SU-DHL-6 (cell line): ENCODE results near the gene STPG4.

Experiments used
- H2AFZ ChIP-seq: fragments of 200-600 bp; sonication (generic); 2 replicates; pipeline ENCODE4 v1.6.1; 2014; ENCODE audit warnings: low read depth, mild to moderate bottlenecking, moderate library complexity, mixed read lengths, antibody characterized with exemption, low read length; ENCODE audit not compliant: severe bottlenecking
- H3F3A ChIP-seq: fragments of 200-600 bp; shearing (Covaris generic); 2 replicates; pipeline ENCODE4 v1.6.0; 2016; ENCODE audit warnings: antibody characterized with exemption, mild to moderate bottlenecking; ENCODE audit not compliant: insufficient read depth
- H3K27ac ChIP-seq: fragments of 200-600 bp; sonication (generic); 2 replicates; pipeline ENCODE4 v1.5.1; 2016; ENCODE audit warnings: low read depth, mild to moderate bottlenecking, low read length, moderate library complexity, mixed read lengths
- H3K27me3 ChIP-seq: fragments of 200-600 bp; sonication (generic), shearing (Covaris generic); 2 replicates; pipeline ENCODE4 v1.6.0; 2014; ENCODE audit warnings: mild to moderate bottlenecking, low read length
- H3K36me3 ChIP-seq: fragments of 200-600 bp; sonication (generic); 2 replicates; pipeline ENCODE4 v1.6.1; 2014; ENCODE audit warnings: mild to moderate bottlenecking, low read length, mixed read lengths
- H3K4me2 ChIP-seq: fragments of 300-600, 200-600 bp; shearing (Covaris generic), sonication (generic); 2 replicates; pipeline ENCODE4 v1.6.0; 2014; ENCODE audit warnings: low read length, low read depth, mild to moderate bottlenecking; ENCODE audit not compliant: poor library complexity, severe bottlenecking
- H3K4me3 ChIP-seq: fragments of 200-600 bp; sonication (generic); 2 replicates; pipeline ENCODE4 v1.5.1; 2014; ENCODE audit warnings: antibody characterized with exemption, low read length, mild to moderate bottlenecking, mixed read lengths; ENCODE audit not compliant: insufficient read depth, poor library complexity, severe bottlenecking
- H3K79me2 ChIP-seq: fragments of 200-600 bp; sonication (generic); 2 replicates; pipeline ENCODE4 v1.6.1; 2014; ENCODE audit warnings: mild to moderate bottlenecking, low read length, moderate library complexity; ENCODE audit not compliant: insufficient read depth
- H3K9ac ChIP-seq: fragments of 200-600 bp; sonication (generic); 2 replicates; pipeline ENCODE4 v1.7.0; 2014; ENCODE audit warnings: mild to moderate bottlenecking, low read length
- H3K9me2 ChIP-seq: fragments of 200-600 bp; sonication (generic); replicated peaks from 2 replicates; pipeline ENCODE4 v1.6.1; 2014; ENCODE audit warnings: low read length; ENCODE audit not compliant: insufficient read depth
- H3K9me3 ChIP-seq: fragments of 200-600 bp; sonication (generic); 2 replicates; pipeline ENCODE4 v1.6.1; 2014; ENCODE audit warnings: low read length, mixed read lengths; ENCODE audit not compliant: insufficient read depth
- H4K20me1 ChIP-seq: fragments of 200-600 bp; sonication (generic); 2 replicates; pipeline ENCODE4 v1.6.1; 2014; ENCODE audit warnings: low read depth, mild to moderate bottlenecking, antibody characterized with exemption, low read length, moderate library complexity, mixed read lengths
- EZH2phosphoT487 ChIP-seq: fragments of 200-600 bp; sonication (generic), shearing (Covaris generic); conservative IDR thresholded peaks from 2 replicates; pipeline ENCODE4 v1.6.1; 2018; ENCODE audit warnings: mild to moderate bottlenecking, antibody characterized with exemption, low read length, moderate library complexity, mixed read lengths
- TF ChIP-seq, protein P1 (sequence below): fragments of 200-600 bp; sonication (generic); IDR thresholded peaks from one replicate; pipeline ENCODE4 v1.5.1; 2017; ENCODE audit warnings: antibody characterized with exemption, mild to moderate bottlenecking, low read length, moderate library complexity; ENCODE audit not compliant: insufficient read depth, poor library complexity, severe bottlenecking

Gene STPG4

GRCh38 chr2:47152803-47153202, 2.3 kb downstream of the STPG4 start:
- Histone ChIP-seq H3K9me3 (no peaks in the 10 kb centered on the region), H3K79me2 (no peaks in the 10 kb centered on the region), H3K4me2 (no peak overlapping the region), H3K4me3 (no peak overlapping the region), H3K9ac (no peak overlapping the region), H2AFZ (no peak overlapping the region), H4K20me1 (no peaks in the 10 kb centered on the region), H3K9me2 (no peaks in the 10 kb centered on the region), H3F3A (peaks cover 30% of the 10 kb centered on the region), H3K27ac (no peak overlapping the region), H3K36me3 (peaks cover 25% of the 10 kb centered on the region), H3K27me3 (no peaks in the 10 kb centered on the region)
- TF ChIP-seq EZH2phosphoT487: no peak
- TF ChIP-seq, protein P1, sequence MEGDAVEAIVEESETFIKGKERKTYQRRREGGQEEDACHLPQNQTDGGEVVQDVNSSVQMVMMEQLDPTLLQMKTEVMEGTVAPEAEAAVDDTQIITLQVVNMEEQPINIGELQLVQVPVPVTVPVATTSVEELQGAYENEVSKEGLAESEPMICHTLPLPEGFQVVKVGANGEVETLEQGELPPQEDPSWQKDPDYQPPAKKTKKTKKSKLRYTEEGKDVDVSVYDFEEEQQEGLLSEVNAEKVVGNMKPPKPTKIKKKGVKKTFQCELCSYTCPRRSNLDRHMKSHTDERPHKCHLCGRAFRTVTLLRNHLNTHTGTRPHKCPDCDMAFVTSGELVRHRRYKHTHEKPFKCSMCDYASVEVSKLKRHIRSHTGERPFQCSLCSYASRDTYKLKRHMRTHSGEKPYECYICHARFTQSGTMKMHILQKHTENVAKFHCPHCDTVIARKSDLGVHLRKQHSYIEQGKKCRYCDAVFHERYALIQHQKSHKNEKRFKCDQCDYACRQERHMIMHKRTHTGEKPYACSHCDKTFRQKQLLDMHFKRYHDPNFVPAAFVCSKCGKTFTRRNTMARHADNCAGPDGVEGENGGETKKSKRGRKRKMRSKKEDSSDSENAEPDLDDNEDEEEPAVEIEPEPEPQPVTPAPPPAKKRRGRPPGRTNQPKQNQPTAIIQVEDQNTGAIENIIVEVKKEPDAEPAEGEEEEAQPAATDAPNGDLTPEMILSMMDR: no peak

DNA sequence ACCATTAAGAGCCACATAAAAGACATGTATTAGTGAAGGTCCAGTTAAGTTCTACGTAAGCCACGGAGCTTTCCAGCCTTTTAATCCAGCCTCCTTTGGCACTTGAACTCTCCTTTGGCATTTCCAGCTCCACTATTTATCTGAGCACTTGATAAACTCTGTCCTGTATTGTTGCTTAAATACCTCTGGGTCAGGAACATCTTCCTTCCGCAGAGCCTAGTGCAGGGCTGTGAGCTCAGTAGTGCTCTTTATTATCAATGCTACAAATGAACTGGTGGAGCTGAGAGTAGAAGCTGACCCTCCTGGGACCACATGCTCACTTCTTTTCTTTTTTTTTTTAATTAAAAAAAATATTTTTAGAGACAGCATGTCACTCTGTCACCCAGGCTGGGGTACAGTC, 4.9 kb downstream of the STPG4 start:
- H3K36me3 ChIP-seq: peaks cover 33% of the 10 kb centered on the region
- H3F3A ChIP-seq: peaks cover 8% of the 10 kb centered on the region; the same call in 1 of the 2 replicates
- no peaks in the 10 kb centered on the region for H3K9me2 ChIP-seq
- no peaks in the 10 kb centered on the region for H3K9me3 ChIP-seq
- TF ChIP-seq, protein P1: no peak
- no peak for TF ChIP-seq EZH2phosphoT487
- H3K4me3 ChIP-seq: no peak overlapping the region
- H3K79me2 ChIP-seq: no peaks in the 10 kb centered on the region
- no peaks in the 10 kb centered on the region for H3K27me3 ChIP-seq
- no peak overlapping the region for H3K9ac ChIP-seq
- no peak overlapping the region for H2AFZ ChIP-seq
- H4K20me1 ChIP-seq: no peaks in the 10 kb centered on the region
- no peak overlapping the region for H3K27ac ChIP-seq
- H3K4me2 ChIP-seq: no peak overlapping the region

DNA sequence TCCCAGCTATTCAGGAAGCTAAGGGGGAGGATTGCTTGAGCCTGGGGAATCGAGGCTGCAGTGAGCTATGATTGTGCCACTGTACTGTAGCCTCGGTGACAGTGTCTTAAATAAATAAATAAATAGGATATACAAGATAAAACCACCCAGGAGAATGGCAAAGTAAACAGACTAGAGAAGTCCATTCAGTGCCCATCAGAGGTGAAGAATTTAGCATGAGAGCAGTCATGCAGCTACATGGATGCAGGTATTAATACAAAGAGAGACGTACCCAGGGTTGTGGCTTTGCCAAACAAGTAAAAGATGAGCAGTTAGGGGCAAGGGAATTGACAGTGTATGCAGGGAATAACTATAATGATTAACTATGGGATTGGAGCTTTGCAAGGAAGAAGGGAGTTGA, 8.1 kb downstream of the STPG4 start:
- H3K36me3 ChIP-seq: peaks cover 28% of the 10 kb centered on the region
- no peaks in the 10 kb centered on the region for H3K79me2 ChIP-seq
- H3K4me3 ChIP-seq: no peak overlapping the region
- TF ChIP-seq EZH2phosphoT487: no peak
- TF ChIP-seq, protein P1: no peak
- no peak overlapping the region for H3K27ac ChIP-seq
- no peaks in the 10 kb centered on the region for H4K20me1 ChIP-seq
- no peak overlapping the region for H3K9ac ChIP-seq
- H2AFZ ChIP-seq: no peak overlapping the region
- H3K27me3 ChIP-seq: no peaks in the 10 kb centered on the region
- no peaks in the 10 kb centered on the region for H3F3A ChIP-seq
- H3K9me3 ChIP-seq: no peaks in the 10 kb centered on the region
- H3K4me2 ChIP-seq: no peak overlapping the region
- H3K9me2 ChIP-seq: no peaks in the 10 kb centered on the region

DNA sequence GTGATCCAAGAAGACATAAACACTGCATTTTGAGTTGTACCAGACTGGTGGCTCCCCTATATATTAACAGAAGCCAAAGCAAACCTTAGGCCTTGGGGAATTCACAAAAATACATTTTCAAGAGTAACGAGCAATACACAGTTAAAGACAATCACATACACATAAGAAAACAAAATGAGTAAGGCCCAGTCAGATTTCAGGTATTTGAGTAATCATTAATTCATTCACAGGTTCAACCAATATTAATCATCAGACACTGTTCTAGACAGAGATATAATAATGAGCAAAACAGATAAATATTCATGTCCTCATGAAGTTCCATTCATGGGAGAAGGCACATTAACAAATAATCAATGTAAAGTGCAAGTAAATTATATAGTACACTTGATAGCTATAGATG, 9.6 kb downstream of the STPG4 start:
- H4K20me1 ChIP-seq: no peaks in the 10 kb centered on the region
- no peaks in the 10 kb centered on the region for H3K79me2 ChIP-seq
- H3K4me3 ChIP-seq: no peak overlapping the region
- H3K27ac ChIP-seq: no peak overlapping the region
- no peaks in the 10 kb centered on the region for H3F3A ChIP-seq
- no peak for TF ChIP-seq EZH2phosphoT487
- TF ChIP-seq, protein P1: no peak
- no peak overlapping the region for H3K4me2 ChIP-seq
- H2AFZ ChIP-seq: no peak overlapping the region
- H3K9me3 ChIP-seq: no peaks in the 10 kb centered on the region
- H3K9ac ChIP-seq: no peak overlapping the region
- no peaks in the 10 kb centered on the region for H3K27me3 ChIP-seq
- H3K36me3 ChIP-seq: peaks cover 25% of the 10 kb centered on the region
- no peaks in the 10 kb centered on the region for H3K9me2 ChIP-seq
